Mammary epithelial cell (primary cell): ENCODE results near the gene TSC22D2.

Source experiments
- EZH2 ChIP-seq: IDR thresholded peaks from 2 replicates; pipeline ENCODE4 v1.6.1; 2012; ENCODE audit warnings: low read length, inconsistent platforms, borderline replicate concordance
- TF ChIP-seq, protein P1 (sequence below), 2 donors: IDR thresholded peaks in 1 of 2; conservative IDR thresholded peaks in 1 of 2; 2 replicates each; pipeline ENCODE4 v1.5.1; 2011 to 2012; ENCODE audit warnings: inconsistent platforms in 2 of 2, low read length in 2 of 2, mild to moderate bottlenecking in 2 of 2, control low read depth in 1 of 2, low read depth in 1 of 2; ENCODE audit not compliant: insufficient read depth in 1 of 2; ENCODE audit errors: extremely low read depth in 1 of 2

DNA sequence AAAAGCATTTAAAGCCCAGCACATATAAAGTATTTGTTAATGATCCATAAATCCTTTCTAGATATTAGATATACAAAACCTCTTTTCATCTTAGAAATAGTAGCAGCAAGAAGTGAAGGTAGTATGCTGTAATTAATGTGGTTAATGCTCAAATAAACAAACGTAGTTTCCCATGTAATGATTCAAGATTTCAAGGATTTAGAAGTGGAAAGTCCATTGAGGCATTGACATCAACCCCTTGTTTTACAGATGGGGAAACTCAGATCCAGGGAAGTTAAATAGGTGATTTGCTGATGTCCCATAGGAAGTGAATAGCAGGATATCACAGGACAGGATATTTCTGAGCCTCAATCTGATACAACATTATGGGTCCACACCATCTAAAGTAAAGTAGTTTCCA lies 47.2 kb downstream of the TSC22D2 start:
- TF ChIP-seq, protein P1, sequence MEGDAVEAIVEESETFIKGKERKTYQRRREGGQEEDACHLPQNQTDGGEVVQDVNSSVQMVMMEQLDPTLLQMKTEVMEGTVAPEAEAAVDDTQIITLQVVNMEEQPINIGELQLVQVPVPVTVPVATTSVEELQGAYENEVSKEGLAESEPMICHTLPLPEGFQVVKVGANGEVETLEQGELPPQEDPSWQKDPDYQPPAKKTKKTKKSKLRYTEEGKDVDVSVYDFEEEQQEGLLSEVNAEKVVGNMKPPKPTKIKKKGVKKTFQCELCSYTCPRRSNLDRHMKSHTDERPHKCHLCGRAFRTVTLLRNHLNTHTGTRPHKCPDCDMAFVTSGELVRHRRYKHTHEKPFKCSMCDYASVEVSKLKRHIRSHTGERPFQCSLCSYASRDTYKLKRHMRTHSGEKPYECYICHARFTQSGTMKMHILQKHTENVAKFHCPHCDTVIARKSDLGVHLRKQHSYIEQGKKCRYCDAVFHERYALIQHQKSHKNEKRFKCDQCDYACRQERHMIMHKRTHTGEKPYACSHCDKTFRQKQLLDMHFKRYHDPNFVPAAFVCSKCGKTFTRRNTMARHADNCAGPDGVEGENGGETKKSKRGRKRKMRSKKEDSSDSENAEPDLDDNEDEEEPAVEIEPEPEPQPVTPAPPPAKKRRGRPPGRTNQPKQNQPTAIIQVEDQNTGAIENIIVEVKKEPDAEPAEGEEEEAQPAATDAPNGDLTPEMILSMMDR (conservative IDR thresholded peaks at IDR 0.05 in 1 of 2, IDR thresholded peaks at IDR 0.05 in 1 of 2; ENCODE audit: extremely low read depth in 1 of 2, insufficient read depth in 1 of 2, low read depth in 1 of 2, low read length in 2 of 2) = no peak
- TF ChIP-seq EZH2 = no peak
